ENCODE measurements around the gene CNOT11. TPM values are rescaled to one million over a fixed set of nuclear protein-coding genes. Genes with fewer than 3 reads are reported as not detected.

CNOT11 gene
- total and polyA plus RNA-seq, 2 of the 8 experiments (the other 6 are each of a cell fraction or from before 2014, with no cell fraction given) = 41.5 to 54.6 TPM

DNA sequence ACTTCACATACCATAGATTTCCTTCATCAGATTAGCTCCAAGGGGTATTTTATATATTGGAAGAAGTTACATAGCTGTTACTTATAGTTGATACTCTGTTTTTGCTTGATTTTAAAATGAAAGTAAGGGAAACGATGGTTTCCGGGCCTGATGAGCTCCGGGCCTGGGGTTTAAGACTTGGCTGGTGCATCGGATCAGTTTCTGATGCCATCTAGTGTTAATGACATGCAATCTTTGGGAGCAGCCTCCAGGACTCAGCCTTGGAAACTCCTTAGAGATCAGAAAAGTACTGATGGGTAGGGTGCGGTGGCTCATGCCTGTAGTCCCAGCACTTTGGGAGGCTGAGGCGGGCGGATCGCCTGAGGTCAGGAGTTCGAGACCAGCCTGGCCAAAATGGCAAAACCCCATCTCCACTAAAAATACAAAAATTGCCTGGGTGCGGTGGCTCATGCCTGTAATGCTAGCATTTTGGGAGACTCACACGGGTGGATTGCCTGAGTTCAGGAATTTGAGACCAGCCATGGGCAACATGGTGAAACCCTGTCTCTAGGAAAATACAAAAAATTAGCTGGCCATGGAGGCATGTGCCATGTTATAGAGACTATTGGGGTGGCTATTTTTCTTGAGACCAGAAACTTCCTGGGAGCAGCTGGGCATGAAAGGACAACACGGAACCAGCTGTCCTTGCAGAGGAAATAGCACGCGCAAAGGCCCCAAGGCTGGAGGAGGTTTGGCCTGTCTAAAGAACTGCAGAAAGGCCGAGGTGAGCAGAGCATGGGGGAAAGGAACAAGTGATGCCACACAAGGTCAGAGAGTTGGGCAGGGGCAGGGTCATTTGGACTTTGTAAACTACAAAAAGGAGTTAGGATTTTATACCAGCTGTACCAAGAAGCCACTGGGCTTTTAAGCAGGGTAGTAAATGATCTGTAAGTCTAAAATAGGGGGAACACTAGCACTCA, 46.9 kb upstream of the CNOT11 start (continued):
- TF ChIP-seq GABPA (IDR thresholded peaks at IDR 0.05; ENCODE audit: borderline replicate concordance, insufficient read depth, low read length) (no peak), BRCA1 (IDR thresholded peaks at IDR 0.05; ENCODE audit: low read depth, low read length) (no peak), PHF8 (conservative IDR thresholded peaks at IDR 0.05; ENCODE audit: low read depth, low read length) (no peak), ZNF274 (IDR thresholded peaks at IDR 0.05; ENCODE audit: borderline replicate concordance, extremely low read depth, low read length) (no peak), RAD21 (IDR thresholded peaks at IDR 0.05 in 1 of 2, conservative IDR thresholded peaks at IDR 0.05 in 1 of 2; ENCODE audit: low read depth in 2 of 2, low read length in 2 of 2) (peak; percentile 69 to 84), SP1 (IDR thresholded peaks at IDR 0.05; ENCODE audit: low read depth, low read length) (no peak), CHD1 (IDR thresholded peaks at IDR 0.05; ENCODE audit: low read depth, low read length) (no peak), SP2 (IDR thresholded peaks at IDR 0.05; ENCODE audit: low read length) (no peak), SP4 (IDR thresholded peaks at IDR 0.05; ENCODE audit: low read length) (no peak), TBP (IDR thresholded peaks at IDR 0.05; ENCODE audit: low read depth, low read length) (peak; percentile 24; the same call in 1 of the 2 replicates), KDM1A (IDR thresholded peaks at IDR 0.05; ENCODE audit: borderline replicate concordance, low read length) (0 out of 2 replicates have a peak, but pooled peaks have one; percentile 29), POLR2A (IDR thresholded peaks at IDR 0.05; ENCODE audit: control extremely low read depth in 1 of 2, low read depth in 2 of 2, low read length in 2 of 2) (no peak), TAF7 (optimal IDR thresholded peaks at IDR 0.05; ENCODE audit: borderline replicate concordance, low read depth, low read length) (no peak), CBX5 (IDR thresholded peaks at IDR 0.05; ENCODE audit: low read depth, low read length) (no peak), FOSL1 (IDR thresholded peaks at IDR 0.05; ENCODE audit: insufficient read depth, low read depth, low read length) (no peak), NRF1 (IDR thresholded peaks at IDR 0.05; ENCODE audit: low read depth, low read length) (no peak), NANOG (IDR thresholded peaks at IDR 0.05; ENCODE audit: insufficient read depth, low read depth, low read length, poor library complexity, severe bottlenecking) (no peak), CBX8 (IDR thresholded peaks at IDR 0.05; ENCODE audit: borderline replicate concordance, low read depth, low read length) (no peak), JUN (IDR thresholded peaks at IDR 0.05; ENCODE audit: low read depth, low read length) (no peak), TAF1 (IDR thresholded peaks at IDR 0.05; ENCODE audit: low read depth, low read length) (no peak)
- TF ChIP-seq, protein P1, sequence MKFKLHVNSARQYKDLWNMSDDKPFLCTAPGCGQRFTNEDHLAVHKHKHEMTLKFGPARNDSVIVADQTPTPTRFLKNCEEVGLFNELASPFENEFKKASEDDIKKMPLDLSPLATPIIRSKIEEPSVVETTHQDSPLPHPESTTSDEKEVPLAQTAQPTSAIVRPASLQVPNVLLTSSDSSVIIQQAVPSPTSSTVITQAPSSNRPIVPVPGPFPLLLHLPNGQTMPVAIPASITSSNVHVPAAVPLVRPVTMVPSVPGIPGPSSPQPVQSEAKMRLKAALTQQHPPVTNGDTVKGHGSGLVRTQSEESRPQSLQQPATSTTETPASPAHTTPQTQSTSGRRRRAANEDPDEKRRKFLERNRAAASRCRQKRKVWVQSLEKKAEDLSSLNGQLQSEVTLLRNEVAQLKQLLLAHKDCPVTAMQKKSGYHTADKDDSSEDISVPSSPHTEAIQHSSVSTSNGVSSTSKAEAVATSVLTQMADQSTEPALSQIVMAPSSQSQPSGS (IDR thresholded peaks at IDR 0.05; ENCODE audit: low read length) = no peak
